Measurements from ENCODE around the gene ERO1A.
"Not testable (repeated sequence)": the region's sequence is repeated elsewhere in the genome, so short reads cannot be mapped to it uniquely, and the experiment has no call there.

The ERO1A gene, protein sequence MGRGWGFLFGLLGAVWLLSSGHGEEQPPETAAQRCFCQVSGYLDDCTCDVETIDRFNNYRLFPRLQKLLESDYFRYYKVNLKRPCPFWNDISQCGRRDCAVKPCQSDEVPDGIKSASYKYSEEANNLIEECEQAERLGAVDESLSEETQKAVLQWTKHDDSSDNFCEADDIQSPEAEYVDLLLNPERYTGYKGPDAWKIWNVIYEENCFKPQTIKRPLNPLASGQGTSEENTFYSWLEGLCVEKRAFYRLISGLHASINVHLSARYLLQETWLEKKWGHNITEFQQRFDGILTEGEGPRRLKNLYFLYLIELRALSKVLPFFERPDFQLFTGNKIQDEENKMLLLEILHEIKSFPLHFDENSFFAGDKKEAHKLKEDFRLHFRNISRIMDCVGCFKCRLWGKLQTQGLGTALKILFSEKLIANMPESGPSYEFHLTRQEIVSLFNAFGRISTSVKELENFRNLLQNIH

DNA sequence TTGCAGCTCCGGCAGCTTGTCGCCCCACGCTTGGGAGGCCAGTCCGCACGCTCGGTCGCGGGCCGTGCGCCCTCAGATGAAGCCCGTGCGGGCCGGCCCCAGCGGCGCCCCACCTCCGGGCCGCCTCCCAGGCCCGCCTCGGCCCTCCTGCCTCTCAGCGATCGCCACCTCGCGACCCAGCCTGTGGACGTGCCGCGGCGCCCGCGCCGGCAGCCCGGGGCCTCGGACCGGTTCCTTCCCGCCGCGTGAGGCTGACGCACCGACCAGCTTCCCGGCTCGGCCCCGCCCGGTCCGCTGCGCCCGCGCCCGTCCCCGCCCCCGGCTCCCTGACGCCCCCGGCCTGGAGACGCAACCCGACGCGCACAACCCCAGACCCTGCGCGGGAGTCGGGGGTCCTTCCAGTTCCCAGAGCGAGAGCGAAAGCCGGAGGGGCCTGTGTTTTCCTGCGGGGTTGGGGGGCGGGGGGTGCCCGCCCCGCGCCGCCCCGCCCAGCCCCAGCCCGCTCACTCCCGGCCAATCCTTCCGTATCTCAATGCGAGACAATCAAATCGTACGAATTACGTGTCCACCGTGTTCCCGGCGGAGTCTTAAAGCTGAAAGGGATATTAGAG, at the start of gene ERO1A:
ERO1A (minus strand) TSS at position 78 of the 611 bp plus-strand sequence; CDS start at position 1, 77 bp downstream.
- Mint-ChIP-seq H3K4me3 (peak within 1 kb of the TSS; percentile 97), H3K27me3 (no peaks in the 10 kb centered on the region), H3K4me1 (peaks cover 38% of the 10 kb centered on the region), H3K36me3 (peaks cover 4% of the 10 kb centered on the region), H3K27ac (peak within 1 kb of the TSS; percentile 98), H3K9me3 (no peaks in the 10 kb centered on the region)

DNA sequence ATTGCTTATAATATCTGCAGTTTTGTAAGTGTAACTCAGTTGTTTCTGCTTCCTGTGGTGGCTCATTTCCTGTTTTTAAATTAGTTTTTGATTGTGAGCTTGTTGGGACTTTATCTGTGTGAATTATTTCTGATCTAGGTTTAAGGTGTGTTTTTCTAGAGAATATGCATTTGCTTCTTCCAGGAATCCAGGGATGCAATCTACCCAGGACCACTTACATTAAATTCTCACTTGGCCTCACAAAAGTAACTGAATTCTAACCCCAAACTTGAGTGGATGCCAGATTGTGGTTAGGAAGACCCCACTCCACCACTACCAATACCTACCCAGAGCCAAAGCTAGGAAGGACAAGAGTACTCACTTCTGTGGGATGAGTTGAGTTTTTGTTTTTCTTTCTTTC, 46.5 kb upstream of the ERO1A start:
- peak overlapping the region; percentile 84 for H3K4me3 Mint-ChIP-seq
- peaks cover 80% of the 10 kb centered on the region for H3K4me1 Mint-ChIP-seq
- H3K9me3 Mint-ChIP-seq: no peaks in the 10 kb centered on the region
- peaks cover 20% of the 10 kb centered on the region for H3K36me3 Mint-ChIP-seq
- H3K27ac Mint-ChIP-seq: peak overlapping the region; percentile 93
- no peaks in the 10 kb centered on the region for H3K27me3 Mint-ChIP-seq

DNA sequence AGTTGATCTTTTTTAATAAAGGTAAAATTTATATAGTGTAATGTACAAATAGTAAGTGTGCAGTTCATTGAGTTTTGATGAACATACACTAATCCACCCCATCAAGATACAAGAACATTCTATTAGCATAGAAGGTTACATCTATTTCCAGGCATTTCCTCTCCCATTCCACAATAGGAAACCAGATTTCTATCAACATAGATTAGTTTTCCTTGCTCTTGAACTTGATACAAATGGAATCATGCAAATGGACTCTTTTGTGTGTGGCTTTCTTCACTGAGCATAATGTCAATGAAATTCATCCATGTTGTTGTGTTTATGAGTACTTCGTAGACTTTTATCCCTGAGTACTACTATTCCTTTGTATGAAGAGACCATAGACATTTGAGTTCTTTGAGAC, 45.4 kb upstream of the ERO1A start:
- H3K27ac Mint-ChIP-seq: peak overlapping the region; percentile 59
- peaks cover 83% of the 10 kb centered on the region for H3K4me1 Mint-ChIP-seq
- H3K9me3 Mint-ChIP-seq: no peaks in the 10 kb centered on the region
- peaks cover 20% of the 10 kb centered on the region for H3K36me3 Mint-ChIP-seq
- H3K4me3 Mint-ChIP-seq: no peak overlapping the region
- H3K27me3 Mint-ChIP-seq: no peaks in the 10 kb centered on the region

DNA sequence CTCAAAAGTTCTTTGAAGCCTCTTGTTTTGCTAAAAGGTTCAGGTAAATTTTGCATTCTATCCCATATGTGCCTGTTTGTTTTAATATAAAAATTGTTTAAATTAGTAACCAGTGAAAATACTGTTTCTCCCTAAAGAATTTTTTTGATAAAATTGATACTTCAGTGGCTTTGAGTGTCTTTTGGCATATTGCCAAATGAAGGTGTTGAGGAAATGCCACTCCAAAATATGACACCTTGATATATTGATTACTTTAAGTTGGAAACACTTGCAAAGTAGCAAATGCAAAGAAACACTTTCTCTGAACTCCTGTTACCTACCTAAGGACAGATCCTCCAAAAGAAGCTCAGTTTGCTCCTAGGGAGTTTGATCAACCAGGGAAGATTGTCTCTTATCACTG, 43.1 kb upstream of the ERO1A start:
- no peaks in the 10 kb centered on the region for H3K27me3 Mint-ChIP-seq
- H3K9me3 Mint-ChIP-seq: no peaks in the 10 kb centered on the region
- H3K4me1 Mint-ChIP-seq: peaks cover 84% of the 10 kb centered on the region
- H3K27ac Mint-ChIP-seq: peak overlapping the region; percentile 47
- peaks cover 27% of the 10 kb centered on the region for H3K36me3 Mint-ChIP-seq
- H3K4me3 Mint-ChIP-seq: no peak overlapping the region

DNA sequence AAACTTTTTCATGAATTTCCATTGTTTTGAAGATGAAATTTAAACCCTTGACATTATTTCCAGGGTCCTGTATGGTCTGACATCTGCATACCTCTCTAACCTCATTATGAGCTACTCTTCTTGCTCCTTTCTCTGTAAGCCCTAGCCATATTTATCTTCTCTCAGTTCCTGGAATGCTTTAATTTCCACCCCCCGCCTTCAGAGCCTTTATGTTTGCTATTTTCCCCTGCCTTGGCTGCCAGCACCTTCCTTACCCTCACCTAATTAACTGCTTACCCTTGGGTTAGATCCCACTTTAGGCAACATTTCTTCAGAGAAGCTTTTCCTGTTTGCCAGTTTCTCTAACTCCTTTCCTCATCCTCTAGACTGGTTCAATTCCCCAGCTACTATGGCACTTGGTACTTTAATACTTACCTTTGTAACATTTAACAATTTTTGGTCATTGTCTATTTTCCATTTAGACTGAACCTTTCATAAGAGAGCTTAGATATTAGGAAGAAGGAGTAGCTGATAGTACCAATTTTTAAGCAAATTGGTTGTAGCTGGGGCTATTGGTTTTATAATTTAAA, 40.6 kb upstream of the ERO1A start:
- Mint-ChIP-seq H3K27me3 (no peaks in the 10 kb centered on the region), H3K9me3 (no peaks in the 10 kb centered on the region), H3K4me3 (peak overlapping the region; percentile 15), H3K36me3 (peaks cover 32% of the 10 kb centered on the region), H3K27ac (peak overlapping the region; percentile 82), H3K4me1 (peaks cover 82% of the 10 kb centered on the region)

DNA sequence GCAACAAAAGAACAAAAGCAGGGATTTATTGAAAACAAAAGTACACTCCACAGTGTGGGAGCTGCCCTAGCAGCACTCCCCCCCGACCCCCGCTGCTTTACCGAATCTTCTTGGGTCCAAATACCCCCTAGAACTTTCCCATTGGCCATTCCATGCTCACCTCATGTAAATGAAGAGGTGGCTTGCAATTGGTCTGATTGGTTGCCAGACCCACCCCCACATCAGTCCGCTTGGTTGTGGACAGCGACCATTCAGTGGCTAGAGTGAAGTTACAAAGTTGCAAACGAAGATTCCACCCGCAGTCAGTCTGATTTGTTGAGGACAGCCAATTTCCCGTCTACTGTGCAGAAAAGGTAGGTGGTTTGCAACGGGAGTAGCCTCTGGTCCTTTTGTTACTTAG, 38.5 kb upstream of the ERO1A start:
- Mint-ChIP-seq H3K27me3 (no peaks in the 10 kb centered on the region), H3K4me3 (no peak overlapping the region), H3K4me1 (peaks cover 71% of the 10 kb centered on the region)

DNA sequence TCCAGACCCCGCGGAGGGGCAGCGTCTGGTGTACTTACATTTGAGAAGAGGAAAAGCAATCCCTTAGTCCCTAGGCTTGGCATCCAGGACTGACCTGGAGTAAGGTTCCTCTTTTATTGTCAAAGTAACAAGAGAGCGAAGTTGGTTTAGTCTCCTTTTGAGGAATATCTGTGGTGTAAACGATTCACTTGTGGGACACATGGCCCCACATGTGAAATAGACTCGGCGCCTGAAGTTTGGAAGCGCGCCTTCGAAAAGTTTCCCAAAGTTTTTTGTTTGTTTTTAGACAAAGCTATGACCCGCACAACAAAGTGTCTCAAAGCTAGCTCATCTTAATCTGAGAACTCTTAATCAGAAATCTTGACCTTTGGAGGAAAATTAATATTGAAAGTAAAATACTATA, 35.4 kb upstream of the ERO1A start:
- Mint-ChIP-seq H3K9me3 (no peaks in the 10 kb centered on the region), H3K36me3 (peaks cover 17% of the 10 kb centered on the region), H3K4me3 (peak overlapping the region; percentile 96), H3K27ac (peak overlapping the region; percentile 94), H3K27me3 (no peaks in the 10 kb centered on the region), H3K4me1 (peaks cover 49% of the 10 kb centered on the region)

More for the DNA sequence above, 38.5 kb upstream of the ERO1A start:
- Mint-ChIP-seq H3K27ac (peak overlapping the region; percentile 38), H3K36me3 (peaks cover 24% of the 10 kb centered on the region), H3K9me3 (no peaks in the 10 kb centered on the region)

DNA sequence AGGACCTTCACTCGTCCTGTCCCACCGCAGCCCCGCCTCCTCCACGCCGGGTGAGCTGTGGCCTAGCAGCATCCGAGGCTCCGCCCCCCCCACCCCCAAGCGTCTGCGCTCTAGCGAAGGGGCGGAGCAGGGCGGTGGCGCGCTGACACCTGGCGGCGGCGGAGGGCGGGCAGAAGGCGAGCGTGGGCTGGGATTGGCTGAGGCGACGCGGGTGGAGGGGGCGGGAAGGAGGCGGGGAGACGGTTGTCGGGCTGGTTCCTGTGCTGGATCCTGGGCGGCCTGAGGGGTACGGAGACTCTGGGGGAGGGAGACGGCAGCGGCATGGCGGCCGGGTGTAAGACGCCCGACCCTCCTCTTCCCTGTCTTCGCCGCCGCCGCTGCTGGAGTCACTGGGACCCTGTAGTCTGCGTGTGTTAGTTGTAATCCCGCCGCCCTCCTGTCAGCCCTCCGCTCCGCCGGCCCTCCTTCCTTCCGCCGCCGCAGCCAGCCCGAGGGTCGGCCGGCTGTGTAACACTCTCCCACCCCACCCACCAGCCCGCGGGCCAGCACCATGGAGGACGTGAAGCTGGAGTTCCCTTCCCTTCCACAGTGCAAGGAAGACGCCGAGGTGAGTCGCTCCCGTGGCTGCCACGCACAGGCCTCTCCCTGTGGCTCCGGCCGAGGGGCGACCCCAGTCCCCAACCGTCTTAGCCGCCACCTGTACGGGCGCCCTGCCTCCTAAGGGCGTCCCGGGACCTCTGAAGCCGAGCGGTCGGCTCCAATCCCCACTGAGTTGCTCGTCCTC, 34.8 kb upstream of the ERO1A start, which contains the start of gene STYX:
STYX (plus strand) TSS at position 242 of the 784 bp plus-strand sequence; CDS start at position 551, 309 bp downstream.
- H3K27ac Mint-ChIP-seq: peak within 1 kb of the TSS; percentile 94
- peak within 1 kb of the TSS; percentile 96 for H3K4me3 Mint-ChIP-seq
- peaks cover 17% of the 10 kb centered on the region for H3K36me3 Mint-ChIP-seq
- peaks cover 43% of the 10 kb centered on the region for H3K4me1 Mint-ChIP-seq
- no peaks in the 10 kb centered on the region for H3K9me3 Mint-ChIP-seq
- no peaks in the 10 kb centered on the region for H3K27me3 Mint-ChIP-seq

DNA sequence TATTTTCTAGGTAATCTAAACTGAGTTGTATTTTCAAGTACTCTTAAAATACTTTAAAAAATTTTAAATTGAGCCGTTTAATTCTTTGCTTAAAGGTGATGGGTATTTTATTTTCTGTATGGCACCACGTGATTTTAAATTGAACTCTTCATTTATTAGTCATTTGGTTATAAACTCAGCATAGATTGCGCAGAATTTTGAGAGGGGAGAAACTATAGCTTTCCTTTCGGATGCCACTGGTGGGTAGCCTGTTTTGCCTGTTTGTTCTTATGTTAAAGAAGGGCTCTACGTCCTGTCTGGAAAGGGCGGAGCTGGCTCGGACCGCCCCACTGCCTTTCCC, 34.2 kb upstream of the ERO1A start:
- H3K36me3 Mint-ChIP-seq: peaks cover 19% of the 10 kb centered on the region
- H3K27ac Mint-ChIP-seq: peak overlapping the region; percentile 94
- H3K4me1 Mint-ChIP-seq: peaks cover 40% of the 10 kb centered on the region
- H3K9me3 Mint-ChIP-seq: no peaks in the 10 kb centered on the region
- no peaks in the 10 kb centered on the region for H3K27me3 Mint-ChIP-seq
- H3K4me3 Mint-ChIP-seq: peak overlapping the region; percentile 96

DNA sequence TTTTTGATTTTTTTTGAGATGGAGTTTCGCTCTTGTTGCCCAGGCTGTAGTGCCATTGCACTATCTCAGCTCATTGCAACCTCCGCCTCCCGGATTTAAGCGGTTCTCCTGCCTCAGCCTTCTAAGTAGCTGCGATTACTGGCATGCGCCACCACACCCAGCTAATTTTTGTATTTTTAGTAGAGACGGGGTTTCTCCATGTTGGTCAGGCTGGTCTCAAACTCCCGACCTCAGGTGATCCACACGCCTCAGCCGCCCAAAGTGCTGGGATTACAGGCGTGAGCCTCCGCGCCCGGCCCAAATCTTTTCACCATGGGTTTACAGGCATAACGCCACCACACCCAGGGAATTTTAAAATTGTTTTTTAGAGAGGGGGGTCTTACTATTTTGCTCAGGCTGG, 33.7 kb upstream of the ERO1A start:
- H3K27ac Mint-ChIP-seq: peak overlapping the region; percentile 68
- H3K27me3 Mint-ChIP-seq, H3K4me3 Mint-ChIP-seq, H3K9me3 Mint-ChIP-seq: not testable (repeated sequence)
- peaks cover 16% of the 10 kb centered on the region for H3K36me3 Mint-ChIP-seq
- peaks cover 36% of the 10 kb centered on the region for H3K4me1 Mint-ChIP-seq

DNA sequence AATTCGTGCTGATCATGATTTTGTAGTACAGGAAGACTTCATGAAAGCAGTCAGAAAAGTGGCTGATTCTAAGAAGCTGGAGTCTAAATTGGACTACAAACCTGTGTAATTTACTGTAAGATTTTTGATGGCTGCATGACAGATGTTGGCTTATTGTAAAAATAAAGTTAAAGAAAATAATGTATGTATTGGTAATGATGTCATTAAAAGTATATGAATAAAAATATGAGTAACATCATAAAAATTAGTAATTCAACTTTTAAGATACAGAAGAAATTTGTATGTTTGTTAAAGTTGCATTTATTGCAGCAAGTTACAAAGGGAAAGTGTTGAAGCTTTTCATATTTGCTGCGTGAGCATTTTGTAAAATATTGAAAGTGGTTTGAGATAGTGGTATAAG, 32.2 kb upstream of the ERO1A start:
- H3K27me3 Mint-ChIP-seq, H3K9me3 Mint-ChIP-seq, H3K4me3 Mint-ChIP-seq, H3K27ac Mint-ChIP-seq: not testable (repeated sequence)
- Mint-ChIP-seq H3K36me3 (peaks cover 13% of the 10 kb centered on the region), H3K4me1 (peaks cover 36% of the 10 kb centered on the region)

DNA sequence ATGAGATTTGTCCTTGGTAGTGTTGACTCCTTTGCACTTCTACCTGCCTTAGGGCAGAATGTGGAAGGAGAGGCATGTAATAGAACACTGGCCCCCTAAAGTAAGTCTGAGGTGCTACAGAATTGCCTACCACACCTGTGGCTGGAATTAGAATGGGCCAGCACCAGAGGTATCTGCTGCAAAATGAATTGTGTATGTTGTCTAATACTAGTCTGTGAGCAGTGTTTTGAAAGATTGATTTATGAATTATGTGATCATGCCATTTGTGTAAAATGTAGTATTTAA, 28.9 kb upstream of the ERO1A start:
- no peak overlapping the region for H3K4me3 Mint-ChIP-seq

DNA sequence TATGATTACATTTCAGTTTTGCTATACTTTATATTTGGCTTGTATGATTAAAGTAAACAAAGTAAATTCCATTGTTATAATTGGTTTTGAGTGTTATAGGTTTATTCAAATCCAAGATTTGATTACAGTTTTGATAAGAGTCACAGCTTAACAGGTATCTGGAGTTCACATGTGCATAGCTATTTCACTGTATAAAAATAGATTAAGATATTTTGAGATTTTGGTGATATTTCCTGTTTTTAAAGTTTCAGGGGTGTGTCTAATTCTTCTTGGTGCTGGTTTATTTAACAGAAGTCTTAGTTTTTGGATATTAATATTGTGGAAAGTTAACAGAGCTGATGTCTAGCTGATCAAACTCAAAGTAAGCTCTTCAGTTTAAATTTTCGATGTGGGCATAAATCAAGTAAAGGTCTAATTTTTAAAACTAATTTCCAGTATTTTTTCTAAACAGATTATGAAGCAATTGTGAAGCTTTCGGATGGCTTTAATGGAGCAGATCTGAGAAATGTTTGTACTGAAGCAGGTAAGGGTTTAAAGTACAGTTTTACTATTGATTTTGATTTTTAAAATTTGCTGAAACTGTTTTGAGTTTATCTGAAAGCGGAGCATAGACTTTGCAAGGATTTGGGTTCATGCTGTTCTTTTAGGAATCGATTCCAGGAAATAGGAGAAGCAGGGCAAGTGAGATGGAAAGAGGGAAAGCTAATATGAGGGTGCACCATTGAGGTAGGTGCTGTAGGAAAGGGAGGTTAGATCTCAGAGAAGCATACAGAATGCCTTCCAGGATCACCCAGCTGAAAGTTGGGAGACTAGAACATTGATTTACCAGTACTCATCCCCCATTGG, 28.4 kb upstream of the ERO1A start:
- peak overlapping the region; percentile 74 for H3K27ac Mint-ChIP-seq

More for the DNA sequence above, 28.9 kb upstream of the ERO1A start:
- Mint-ChIP-seq H3K4me1 (peaks cover 34% of the 10 kb centered on the region), H3K9me3 (no peaks in the 10 kb centered on the region), H3K27me3 (no peaks in the 10 kb centered on the region), H3K27ac (no peak overlapping the region), H3K36me3 (peaks cover 20% of the 10 kb centered on the region)

DNA sequence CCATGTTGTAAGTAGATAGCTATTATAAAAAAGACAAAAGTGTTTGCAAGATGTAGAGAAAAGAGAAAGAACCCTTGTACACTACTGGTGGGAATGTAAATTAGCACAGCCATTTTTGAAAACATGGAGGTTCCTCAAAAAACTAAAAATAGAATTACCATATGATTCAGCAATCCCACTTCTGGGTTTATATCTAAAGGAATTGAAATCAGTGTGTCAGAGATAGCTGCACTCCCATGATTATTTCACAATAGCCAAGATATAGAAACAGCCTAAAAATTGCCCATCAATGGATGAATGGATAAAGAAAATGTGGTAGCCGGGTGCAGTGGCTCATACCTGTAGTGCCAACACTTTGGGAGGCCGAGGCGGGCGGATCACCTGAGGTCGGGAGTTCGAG, 20.8 kb upstream of the ERO1A start:
- H3K4me3 Mint-ChIP-seq: no peak overlapping the region

More for the DNA sequence above, 28.4 kb upstream of the ERO1A start:
- Mint-ChIP-seq H3K4me1 (peaks cover 33% of the 10 kb centered on the region), H3K4me3 (no peak overlapping the region), H3K9me3 (no peaks in the 10 kb centered on the region), H3K36me3 (peaks cover 20% of the 10 kb centered on the region), H3K27me3 (no peaks in the 10 kb centered on the region)

DNA sequence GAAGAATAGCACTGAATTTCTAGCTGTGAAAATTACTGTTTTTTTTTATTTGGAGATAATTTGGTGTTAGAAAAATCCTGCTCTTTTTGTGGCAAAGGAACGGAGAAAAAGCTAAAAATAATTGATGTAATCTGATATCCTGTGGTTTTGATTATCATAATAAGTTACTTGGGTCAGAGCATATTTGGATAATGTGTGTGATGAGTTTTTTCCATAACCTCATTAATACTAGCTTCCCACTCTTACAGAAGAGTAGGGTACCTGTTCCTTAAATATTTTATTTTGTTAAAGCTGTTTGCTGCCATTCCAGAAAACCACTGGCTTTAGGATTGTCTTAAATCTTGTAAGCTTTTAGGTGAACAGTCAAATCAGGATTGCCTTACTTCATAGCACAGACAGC, 16.3 kb upstream of the ERO1A start:
- Mint-ChIP-seq H3K36me3 (peaks cover 25% of the 10 kb centered on the region), H3K9me3 (no peaks in the 10 kb centered on the region), H3K4me1 (peaks cover 55% of the 10 kb centered on the region), H3K27ac (no peak overlapping the region), H3K27me3 (no peaks in the 10 kb centered on the region), H3K4me3 (no peak overlapping the region)

More for the DNA sequence above, 20.8 kb upstream of the ERO1A start:
- peaks cover 18% of the 10 kb centered on the region for H3K4me1 Mint-ChIP-seq
- peaks cover 8% of the 10 kb centered on the region for H3K36me3 Mint-ChIP-seq
- H3K9me3 Mint-ChIP-seq: no peaks in the 10 kb centered on the region
- H3K27me3 Mint-ChIP-seq: no peaks in the 10 kb centered on the region
- no peak overlapping the region for H3K27ac Mint-ChIP-seq
